ENCODE measurements around the gene MORC3. TPM values are rescaled to one million over a fixed set of nuclear protein-coding genes. Genes with fewer than 3 reads are reported as not detected.

MORC3 gene
- total and polyA plus RNA-seq, 2 donors (not counting 1 experiment from before 2014, with no cell fraction given), result 24.4 to 51.7 TPM

DNA sequence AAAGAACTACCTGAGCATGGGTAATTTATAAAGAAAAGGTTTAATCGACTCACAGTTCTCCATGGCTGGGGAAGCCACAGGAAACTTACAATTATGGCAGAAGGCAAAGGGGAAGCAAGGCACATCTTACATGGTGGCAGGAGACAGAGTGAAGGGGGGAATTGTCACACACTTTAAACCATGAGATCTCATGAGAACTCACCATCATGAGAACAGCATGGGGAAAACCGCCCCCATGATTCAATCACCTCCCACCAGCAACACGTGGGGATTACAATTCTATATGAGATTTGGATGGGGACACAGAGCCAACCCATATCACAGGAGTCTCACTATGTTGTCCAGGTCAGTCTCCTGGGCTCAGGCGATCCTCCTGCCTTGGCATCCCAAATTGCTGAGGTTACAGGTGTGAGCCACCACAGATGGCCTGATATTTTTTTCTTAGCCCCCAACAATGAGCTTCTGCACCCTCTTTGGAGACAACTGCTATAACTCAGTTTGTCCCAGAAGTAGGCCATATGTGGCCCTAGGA lies 22.5 kb upstream of the MORC3 start:
- Histone ChIP-seq H3K4me1 (ENCODE audit: control insufficient read depth, extremely low read depth, insufficient read depth, low read length) (no peaks in the 10 kb centered on the region), H3K9me3 (ENCODE audit: control insufficient read depth, insufficient read depth, low read depth, low read length) (no peaks in the 10 kb centered on the region)

DNA sequence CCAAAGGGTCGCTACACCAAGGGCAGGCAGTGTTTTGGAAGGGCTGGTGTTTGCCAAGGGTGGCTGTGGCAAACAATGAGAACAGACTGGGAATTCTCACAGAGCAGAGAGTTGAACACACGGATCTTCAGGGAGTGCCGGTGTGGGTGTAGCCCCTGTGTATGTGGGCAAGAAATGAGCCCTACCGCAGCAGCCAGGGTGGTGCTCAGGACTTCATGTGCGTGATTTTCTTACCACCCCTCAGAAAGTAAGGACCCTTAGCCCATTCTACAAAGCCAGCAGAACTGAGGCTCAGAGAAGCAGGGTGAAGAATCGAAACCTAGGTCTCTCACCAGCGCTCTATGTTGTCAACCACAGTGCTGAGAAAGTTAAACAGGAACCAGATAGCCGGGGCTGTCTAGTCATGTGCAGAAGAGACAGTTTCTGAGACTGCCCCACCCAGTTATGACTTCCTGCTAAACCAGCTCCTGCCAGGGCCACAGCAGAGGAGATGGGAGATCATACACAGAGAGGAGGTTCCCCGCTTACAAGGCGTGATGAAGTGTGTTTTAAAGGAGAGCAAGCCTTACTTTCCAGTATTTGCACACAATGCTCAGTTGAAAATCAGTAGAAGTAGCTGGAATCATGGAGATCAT lies 21.9 kb upstream of the MORC3 start:
- TF ChIP-seq EZH2 (IDR thresholded peaks at IDR 0.05; ENCODE audit: low read length, missing control alignments), result no peak
- TF ChIP-seq, protein P1, sequence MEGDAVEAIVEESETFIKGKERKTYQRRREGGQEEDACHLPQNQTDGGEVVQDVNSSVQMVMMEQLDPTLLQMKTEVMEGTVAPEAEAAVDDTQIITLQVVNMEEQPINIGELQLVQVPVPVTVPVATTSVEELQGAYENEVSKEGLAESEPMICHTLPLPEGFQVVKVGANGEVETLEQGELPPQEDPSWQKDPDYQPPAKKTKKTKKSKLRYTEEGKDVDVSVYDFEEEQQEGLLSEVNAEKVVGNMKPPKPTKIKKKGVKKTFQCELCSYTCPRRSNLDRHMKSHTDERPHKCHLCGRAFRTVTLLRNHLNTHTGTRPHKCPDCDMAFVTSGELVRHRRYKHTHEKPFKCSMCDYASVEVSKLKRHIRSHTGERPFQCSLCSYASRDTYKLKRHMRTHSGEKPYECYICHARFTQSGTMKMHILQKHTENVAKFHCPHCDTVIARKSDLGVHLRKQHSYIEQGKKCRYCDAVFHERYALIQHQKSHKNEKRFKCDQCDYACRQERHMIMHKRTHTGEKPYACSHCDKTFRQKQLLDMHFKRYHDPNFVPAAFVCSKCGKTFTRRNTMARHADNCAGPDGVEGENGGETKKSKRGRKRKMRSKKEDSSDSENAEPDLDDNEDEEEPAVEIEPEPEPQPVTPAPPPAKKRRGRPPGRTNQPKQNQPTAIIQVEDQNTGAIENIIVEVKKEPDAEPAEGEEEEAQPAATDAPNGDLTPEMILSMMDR (conservative IDR thresholded peaks at IDR 0.05 in 1 of 2, IDR thresholded peaks at IDR 0.05 in 1 of 2; ENCODE audit: low read depth in 1 of 2, low read length in 2 of 2), result no peak
- H3K36me3 ChIP-seq (ENCODE audit: control insufficient read depth, insufficient read depth, low read length), result peaks cover 4% of the 10 kb centered on the region
- H3K4me2 ChIP-seq (ENCODE audit: extremely low read depth, insufficient read depth, low read length), result no peak overlapping the region
- no peak for DNase-seq (ENCODE audit: low read depth in 2 of 2)
- no peak overlapping the region for H3K4me3 ChIP-seq (replicated peaks in 1 of 4; ENCODE audit: control extremely low read depth in 1 of 4, insufficient read depth in 1 of 4, low read depth in 3 of 4, low read length in 4 of 4)
- no peaks in the 10 kb centered on the region for H3K9me3 ChIP-seq (ENCODE audit: control insufficient read depth, insufficient read depth, low read depth, low read length)
- no peaks in the 10 kb centered on the region for H3K27me3 ChIP-seq (ENCODE audit: control insufficient read depth, insufficient read depth, low read length)
- H3K9ac ChIP-seq (ENCODE audit: insufficient read depth, low read length), result no peak overlapping the region
- H3K79me2 ChIP-seq (ENCODE audit: control insufficient read depth, insufficient read depth, low read length), result no peaks in the 10 kb centered on the region
- no peak overlapping the region for H3K27ac ChIP-seq (ENCODE audit: insufficient read depth, low read length)
- peak overlapping the region; percentile 71 for H2AFZ ChIP-seq (ENCODE audit: low read length)
- no peaks in the 10 kb centered on the region for H3K4me1 ChIP-seq (ENCODE audit: control insufficient read depth, extremely low read depth, insufficient read depth, low read length)
- H4K20me1 ChIP-seq (ENCODE audit: control insufficient read depth, extremely low read depth, insufficient read depth, low read length), result no peaks in the 10 kb centered on the region

More for the DNA sequence above, 22.5 kb upstream of the MORC3 start:
- Histone ChIP-seq H3K4me2 (ENCODE audit: extremely low read depth, insufficient read depth, low read length) (no peak overlapping the region), H3K27ac (ENCODE audit: insufficient read depth, low read length) (no peak overlapping the region), H4K20me1 (ENCODE audit: control insufficient read depth, extremely low read depth, insufficient read depth, low read length) (no peaks in the 10 kb centered on the region), H3K9ac (ENCODE audit: insufficient read depth, low read length) (no peak overlapping the region), H3K79me2 (ENCODE audit: control insufficient read depth, insufficient read depth, low read length) (no peaks in the 10 kb centered on the region), H3K27me3 (ENCODE audit: control insufficient read depth, insufficient read depth, low read length) (no peaks in the 10 kb centered on the region), H3K36me3 (ENCODE audit: control insufficient read depth, insufficient read depth, low read length) (peaks cover 4% of the 10 kb centered on the region), H3K4me3 (replicated peaks in 1 of 4; ENCODE audit: control extremely low read depth in 1 of 4, insufficient read depth in 1 of 4, low read depth in 3 of 4, low read length in 4 of 4) (no peak overlapping the region), H2AFZ (ENCODE audit: low read length) (no peak overlapping the region)
- TF ChIP-seq EZH2 (IDR thresholded peaks at IDR 0.05; ENCODE audit: low read length, missing control alignments), result no peak
- TF ChIP-seq, protein P1 (conservative IDR thresholded peaks at IDR 0.05 in 1 of 2, IDR thresholded peaks at IDR 0.05 in 1 of 2; ENCODE audit: low read depth in 1 of 2, low read length in 2 of 2), result no peak
- DNase-seq (ENCODE audit: low read depth in 2 of 2), result no peak

DNA sequence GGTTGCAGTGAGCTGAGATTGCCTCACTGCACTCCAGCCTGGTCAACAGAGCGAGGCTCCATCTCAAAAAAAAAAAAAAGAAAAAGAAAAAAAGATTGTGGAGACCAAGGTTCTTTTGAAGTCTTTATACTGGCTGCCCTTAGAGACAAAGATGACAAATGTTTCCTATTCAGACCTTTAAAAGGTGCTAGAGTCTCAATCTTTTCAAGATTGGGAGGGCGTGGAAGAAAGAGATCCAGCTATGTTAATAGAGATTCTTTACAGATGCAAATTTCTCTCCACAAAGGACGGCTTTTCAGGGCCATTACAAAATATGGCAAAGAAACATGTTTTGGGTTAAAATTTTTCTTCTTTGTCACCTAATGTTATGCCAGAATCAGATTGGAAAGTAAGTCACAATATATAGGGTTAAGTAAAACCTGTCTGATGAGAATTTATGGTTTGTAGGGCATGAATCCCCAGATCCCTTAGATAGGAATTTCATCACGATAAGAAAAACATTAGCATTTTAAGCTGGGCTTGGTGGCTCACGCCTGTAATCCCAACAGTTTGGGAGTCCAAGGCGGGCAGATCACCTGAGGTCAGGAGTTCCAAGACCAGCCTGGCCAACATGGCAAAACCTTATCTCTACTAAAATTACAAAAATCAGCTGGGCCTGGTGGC lies 13.0 kb upstream of the MORC3 start:
- Histone ChIP-seq H2AFZ (ENCODE audit: low read length) (no peak overlapping the region), H4K20me1 (ENCODE audit: control insufficient read depth, extremely low read depth, insufficient read depth, low read length) (no peaks in the 10 kb centered on the region), H3K36me3 (ENCODE audit: control insufficient read depth, insufficient read depth, low read length) (no peaks in the 10 kb centered on the region), H3K4me3 (replicated peaks in 1 of 4; ENCODE audit: control extremely low read depth in 1 of 4, insufficient read depth in 1 of 4, low read depth in 3 of 4, low read length in 4 of 4) (no peak overlapping the region), H3K27me3 (ENCODE audit: control insufficient read depth, insufficient read depth, low read length) (no peaks in the 10 kb centered on the region), H3K79me2 (ENCODE audit: control insufficient read depth, insufficient read depth, low read length) (no peaks in the 10 kb centered on the region), H3K27ac (ENCODE audit: insufficient read depth, low read length) (no peak overlapping the region), H3K4me2 (ENCODE audit: extremely low read depth, insufficient read depth, low read length) (no peak overlapping the region), H3K9me3 (ENCODE audit: control insufficient read depth, insufficient read depth, low read depth, low read length) (no peaks in the 10 kb centered on the region), H3K9ac (ENCODE audit: insufficient read depth, low read length) (no peak overlapping the region), H3K4me1 (ENCODE audit: control insufficient read depth, extremely low read depth, insufficient read depth, low read length) (no peaks in the 10 kb centered on the region)
- DNase-seq (ENCODE audit: low read depth in 2 of 2), result no peak
- no peak for TF ChIP-seq EZH2 (IDR thresholded peaks at IDR 0.05; ENCODE audit: low read length, missing control alignments)
- TF ChIP-seq, protein P1 (conservative IDR thresholded peaks at IDR 0.05 in 1 of 2, IDR thresholded peaks at IDR 0.05 in 1 of 2; ENCODE audit: low read depth in 1 of 2, low read length in 2 of 2), result no peak
